OCI-LY1 (cell line): ENCODE data around the gene B4GALT1.

Source experiments
- H2AFZ ChIP-seq: fragments of 200-600 bp; sonication (generic), shearing (Covaris generic); 2 replicates; pipeline ENCODE4 v1.6.0; 2014; ENCODE audit warnings: antibody characterized with exemption, mild to moderate bottlenecking, low read length
- H3F3A ChIP-seq: fragments of 200-600 bp; sonication (generic), shearing (Covaris generic); 2 replicates; pipeline ENCODE4 v1.6.0; 2014; ENCODE audit warnings: mild to moderate bottlenecking, antibody characterized with exemption, low read length, moderate library complexity; ENCODE audit not compliant: insufficient read depth
- H3K27ac ChIP-seq: fragments of 200-600 bp; sonication (generic); 2 replicates; pipeline ENCODE4 v1.5.1; 2014; ENCODE audit warnings: low read length, mixed run types, mild to moderate bottlenecking, low read depth; ENCODE audit not compliant: poor library complexity, severe bottlenecking
- H3K27me3 ChIP-seq: fragments of 200-600 bp; sonication (generic); 2 replicates; pipeline ENCODE4 v1.6.0; 2014; ENCODE audit warnings: antibody characterized with exemption, mild to moderate bottlenecking, low read length, moderate library complexity; ENCODE audit not compliant: insufficient read depth
- H3K36me3 ChIP-seq: fragments of 200-600 bp; sonication (generic); 2 replicates; pipeline ENCODE4 v1.6.1; 2014; ENCODE audit warnings: mild to moderate bottlenecking, antibody characterized with exemption, low read length, moderate library complexity, mixed read lengths; ENCODE audit not compliant: insufficient read depth
- H3K4me1 ChIP-seq: fragments of 200-600 bp; sonication (generic); 2 replicates; pipeline ENCODE4 v1.5.1; 2014; ENCODE audit warnings: mild to moderate bottlenecking, low read length, moderate library complexity; ENCODE audit not compliant: insufficient read depth, severe bottlenecking
- H3K4me2 ChIP-seq: fragments of 200-600 bp; sonication (generic), shearing (Covaris generic); 2 replicates; pipeline ENCODE4 v1.6.1; 2014; ENCODE audit warnings: low read length
- H3K4me3 ChIP-seq: fragments of 200-600 bp; sonication (generic); 2 replicates; pipeline ENCODE4 v1.5.1; 2014; ENCODE audit warnings: low read length, low read depth, mild to moderate bottlenecking, mixed read lengths; ENCODE audit not compliant: poor library complexity, severe bottlenecking
- H3K79me2 ChIP-seq: fragments of 200-600 bp; shearing (Covaris generic); 2 replicates; pipeline ENCODE4 v1.6.1; 2016; ENCODE audit warnings: mixed run types, low read length, mixed read lengths; ENCODE audit not compliant: insufficient read depth
- H3K9ac ChIP-seq: fragments of 200-600 bp; sonication (generic), shearing (Covaris generic); 2 replicates; pipeline ENCODE4 v1.6.1; 2014; ENCODE audit warnings: mild to moderate bottlenecking, low read length, mixed read lengths
- H3K9me2 ChIP-seq: fragments of 200-600 bp; sonication (generic), shearing (Covaris generic); 2 replicates; pipeline ENCODE4 v1.6.1; 2014; ENCODE audit warnings: low read depth, mild to moderate bottlenecking, low read length, mixed read lengths
- H3K9me3 ChIP-seq: fragments of 200-600 bp; shearing (Covaris generic); 2 replicates; pipeline ENCODE4 v1.6.1; 2014; ENCODE audit warnings: low read length, mixed read lengths
- H4K20me1 ChIP-seq: fragments of 200-600 bp; sonication (generic), shearing (Covaris generic); 2 replicates; pipeline ENCODE4 v1.6.0; 2016; ENCODE audit warnings: mild to moderate bottlenecking, low read length; ENCODE audit not compliant: insufficient read depth
- CTCF ChIP-seq: fragments of 200-600 bp; sonication (generic), shearing (Covaris generic); IDR thresholded peaks from 2 replicates; pipeline ENCODE4 v1.5.1; 2017; ENCODE audit warnings: mild to moderate bottlenecking, antibody characterized with exemption, low read length, moderate library complexity, mixed read lengths
- EZH2 ChIP-seq: fragments of 200-600 bp; sonication (generic), shearing (Covaris generic); IDR thresholded peaks from 2 replicates; pipeline ENCODE4 v1.8.0; 2017; ENCODE audit warnings: borderline replicate concordance, mixed run types, mild to moderate bottlenecking, antibody characterized with exemption, low read length, moderate library complexity, mixed read lengths

B4GALT1 gene

DNA sequence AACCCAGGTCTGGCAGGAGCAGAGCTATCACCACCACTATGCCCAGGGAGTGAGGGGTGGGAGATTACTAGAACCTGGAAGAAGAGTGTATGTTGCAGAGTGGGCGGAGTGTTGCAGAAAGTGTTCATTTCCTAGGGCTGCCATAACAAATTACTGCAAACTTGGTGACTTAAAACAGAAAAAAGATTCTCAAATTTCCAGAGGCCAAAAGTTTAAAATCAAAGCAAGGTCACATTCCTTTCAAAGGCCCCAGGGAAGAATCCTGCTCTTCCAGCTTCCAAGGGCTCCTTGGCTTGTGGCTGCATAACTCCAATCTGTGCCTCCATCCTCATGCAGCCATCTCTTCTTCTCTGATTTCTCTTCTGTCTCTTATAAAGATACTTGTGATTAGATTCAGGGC lies 42.3 kb upstream of the B4GALT1 start:
- H2AFZ ChIP-seq: no peak overlapping the region
- H3K27me3 ChIP-seq: no peaks in the 10 kb centered on the region
- H3K9me2 ChIP-seq: no peaks in the 10 kb centered on the region
- no peaks in the 10 kb centered on the region for H4K20me1 ChIP-seq
- no peak for TF ChIP-seq EZH2
- TF ChIP-seq CTCF: no peak
- no peaks in the 10 kb centered on the region for H3K79me2 ChIP-seq
- no peaks in the 10 kb centered on the region for H3K36me3 ChIP-seq
- no peak overlapping the region for H3K9ac ChIP-seq
- no peaks in the 10 kb centered on the region for H3F3A ChIP-seq
- no peak overlapping the region for H3K4me2 ChIP-seq
- H3K9me3 ChIP-seq: no peaks in the 10 kb centered on the region
- H3K4me3 ChIP-seq: no peak overlapping the region
- H3K4me1 ChIP-seq: no peaks in the 10 kb centered on the region
- no peak overlapping the region for H3K27ac ChIP-seq

DNA sequence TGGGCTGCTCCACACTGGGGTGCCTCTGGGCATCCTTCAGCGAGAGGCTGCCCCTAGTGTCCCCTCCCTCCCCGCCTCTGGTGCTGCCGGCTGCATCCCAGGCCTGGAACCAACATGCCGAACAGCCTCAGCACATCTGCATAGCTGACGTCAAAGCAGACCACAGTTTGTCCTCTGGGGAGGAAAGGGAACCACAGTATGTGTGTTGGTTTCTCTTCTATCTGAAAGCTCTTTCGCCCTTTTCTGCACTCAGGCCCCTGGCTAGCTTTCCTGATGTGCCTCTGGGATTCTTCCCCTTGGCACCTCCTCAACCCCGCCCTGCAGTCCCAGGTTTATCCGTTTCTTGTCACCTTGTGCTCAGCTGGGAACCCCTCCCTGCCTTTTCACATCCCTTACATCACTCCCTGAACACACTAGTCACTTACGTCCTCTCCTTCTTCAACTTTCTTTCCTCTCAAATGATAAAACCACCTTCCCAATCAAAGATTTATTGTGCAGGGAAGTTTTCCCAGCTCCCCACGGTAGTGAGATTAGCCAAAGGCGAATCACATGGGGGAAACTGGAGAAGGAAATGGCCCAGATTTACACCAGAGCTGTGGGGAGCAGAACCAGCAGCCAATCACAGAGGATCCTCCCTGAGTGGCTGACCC lies 35.5 kb upstream of the B4GALT1 start:
- Histone ChIP-seq H3K9ac (no peak overlapping the region), H3K4me3 (no peak overlapping the region), H3K4me2 (no peak overlapping the region), H3K36me3 (no peaks in the 10 kb centered on the region), H4K20me1 (no peaks in the 10 kb centered on the region), H3K27ac (no peak overlapping the region), H3K27me3 (no peaks in the 10 kb centered on the region; the same call in 1 of the 2 replicates), H3K9me2 (no peaks in the 10 kb centered on the region), H2AFZ (no peak overlapping the region), H3F3A (no peaks in the 10 kb centered on the region), H3K4me1 (no peaks in the 10 kb centered on the region), H3K79me2 (no peaks in the 10 kb centered on the region), H3K9me3 (no peaks in the 10 kb centered on the region)
- TF ChIP-seq EZH2 (no peak), CTCF (no peak)

GRCh38 chr9:33202018-33202417 lies 34.9 kb upstream of the B4GALT1 start:
- Histone ChIP-seq H3K9me3 (no peaks in the 10 kb centered on the region), H3K79me2 (no peaks in the 10 kb centered on the region), H3K27ac (no peak overlapping the region), H2AFZ (no peak overlapping the region), H4K20me1 (no peaks in the 10 kb centered on the region), H3K4me3 (no peak overlapping the region), H3K9ac (no peak overlapping the region), H3K27me3 (no peaks in the 10 kb centered on the region; the same call in 1 of the 2 replicates), H3K4me2 (no peak overlapping the region), H3K9me2 (no peaks in the 10 kb centered on the region), H3K36me3 (no peaks in the 10 kb centered on the region), H3K4me1 (no peaks in the 10 kb centered on the region), H3F3A (no peaks in the 10 kb centered on the region)
- TF ChIP-seq CTCF (no peak), EZH2 (no peak)
